NB4 (cell line): Measurements from ENCODE around the gene B4GALT3.

Experiments
- CTCF ChIP-seq: IDR thresholded peaks from one replicate; pipeline ENCODE4 v1.5.1; 2012; ENCODE audit warnings: low read depth, low read length
- MYC ChIP-seq: IDR thresholded peaks from 2 replicates; pipeline ENCODE4 v1.6.1; 2011; ENCODE audit warnings: low read depth, low read length
- POLR2A ChIP-seq: IDR thresholded peaks from 2 replicates; pipeline ENCODE4 v1.6.1; 2011; ENCODE audit warnings: mild to moderate bottlenecking; ENCODE audit not compliant: insufficient read length; ENCODE audit errors: extremely low read depth

DNA sequence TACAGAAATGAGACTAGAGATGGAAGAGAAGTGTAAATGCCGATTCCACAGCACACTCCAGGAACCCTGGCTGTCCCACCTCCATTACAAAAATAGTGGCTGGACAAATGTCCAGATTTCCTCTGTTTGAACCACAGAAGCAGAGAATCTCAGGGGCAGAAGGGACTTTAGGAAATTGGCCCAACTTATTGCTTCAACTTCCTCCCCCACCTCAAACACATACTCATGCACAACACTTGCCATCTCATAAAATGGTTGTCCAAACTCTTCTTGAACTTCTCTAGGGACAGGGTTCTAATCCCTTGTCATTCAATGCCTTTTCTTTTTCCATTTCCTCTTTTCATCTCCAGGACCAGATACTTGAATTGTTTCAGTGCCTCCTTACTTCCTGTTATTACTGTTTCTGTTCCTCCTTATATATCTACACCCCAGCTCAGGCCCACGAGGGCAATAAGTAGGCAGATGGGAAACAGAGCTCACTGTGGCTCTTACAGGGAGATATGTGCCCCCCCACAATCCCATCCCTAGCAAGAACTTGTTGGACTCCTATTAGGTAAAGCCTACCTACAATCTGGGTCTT, 8.5 kb upstream of the B4GALT3 start:
- TF ChIP-seq CTCF (no peak), POLR2A (no peak), MYC (no peak)
